Mucosa of gallbladder (tissue), 1 donor: ENCODE results near the gene MAGI2. TPM values are rescaled to one million over a fixed set of nuclear protein-coding genes. Genes with fewer than 3 reads are reported as not detected.

Experiments
- DNase-seq: peaks from one replicate; pipeline ENCODE4 v3.0.0-alpha.2; 2020; ENCODE audit warnings: low spot score
- total RNA-seq: library from RNA; stranded (reverse); gene quantifications from one replicate; pipeline ENCODE4 v1.2.1, GENCODE V29; 2021
- donor health status: DM: no; HTN: no; CAD: no.

Gene MAGI2
- total RNA-seq, 1 donor from 2014 or later: 10.6 TPM

DNA sequence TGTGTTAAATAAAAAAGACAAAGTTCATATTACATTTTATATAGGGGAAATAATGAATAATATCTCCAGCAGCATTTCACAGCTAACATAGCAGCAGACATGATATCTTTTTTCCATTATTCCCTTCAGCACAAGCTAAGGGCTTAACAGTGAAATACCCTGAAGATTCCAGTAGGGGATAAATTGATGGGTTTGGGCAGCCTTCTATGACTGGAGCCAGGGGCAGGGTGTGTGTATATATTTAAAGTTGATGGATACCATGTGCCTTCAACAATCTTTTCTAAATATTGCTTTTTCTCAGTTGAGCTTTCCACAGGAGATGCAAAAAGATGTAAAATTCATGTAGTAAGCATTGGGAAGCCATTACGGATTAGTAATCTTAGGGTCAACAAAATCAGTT, 151.2 kb downstream of the MAGI2 start:
- DNase-seq: no peak

DNA sequence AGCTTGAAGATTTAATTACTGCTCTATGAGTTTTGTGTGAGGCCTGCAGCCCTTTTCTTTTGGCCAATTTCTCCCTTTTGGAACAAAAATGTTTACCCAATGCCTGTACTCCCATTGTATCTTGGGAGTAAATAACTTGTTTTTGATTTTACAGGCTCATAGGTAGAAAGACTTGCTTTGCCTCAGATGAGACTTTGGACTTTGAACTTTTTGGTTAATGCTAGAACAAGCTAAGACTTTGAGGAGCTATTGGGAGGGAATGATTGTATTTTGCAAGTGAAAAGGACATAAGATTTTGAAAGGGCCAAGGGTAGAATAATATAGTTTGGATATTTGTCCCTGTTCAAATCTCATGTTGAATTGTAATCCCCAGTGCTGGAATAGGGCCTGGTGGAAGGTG, 152.0 kb downstream of the MAGI2 start:
- no peak for DNase-seq

DNA sequence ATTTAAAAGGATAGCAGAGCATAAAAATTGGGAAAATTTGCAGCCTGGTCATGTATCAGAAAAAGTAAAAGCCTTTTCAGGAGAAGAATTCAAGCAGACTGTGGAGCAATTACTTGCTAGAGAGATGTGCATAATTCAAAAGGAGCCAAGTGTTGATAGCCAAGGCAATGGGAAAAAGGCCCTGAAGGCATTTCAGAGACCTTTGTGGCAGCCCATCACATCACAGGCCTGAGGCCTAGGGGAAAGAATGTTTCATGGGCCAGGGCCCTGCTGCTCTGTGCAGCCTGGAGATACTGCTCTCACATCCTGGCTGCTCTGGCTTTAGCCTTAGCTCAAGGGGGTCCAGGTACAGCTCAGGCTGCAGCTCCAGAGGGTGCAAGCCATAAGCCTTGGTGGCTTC, 152.9 kb downstream of the MAGI2 start:
- no peak for DNase-seq

DNA sequence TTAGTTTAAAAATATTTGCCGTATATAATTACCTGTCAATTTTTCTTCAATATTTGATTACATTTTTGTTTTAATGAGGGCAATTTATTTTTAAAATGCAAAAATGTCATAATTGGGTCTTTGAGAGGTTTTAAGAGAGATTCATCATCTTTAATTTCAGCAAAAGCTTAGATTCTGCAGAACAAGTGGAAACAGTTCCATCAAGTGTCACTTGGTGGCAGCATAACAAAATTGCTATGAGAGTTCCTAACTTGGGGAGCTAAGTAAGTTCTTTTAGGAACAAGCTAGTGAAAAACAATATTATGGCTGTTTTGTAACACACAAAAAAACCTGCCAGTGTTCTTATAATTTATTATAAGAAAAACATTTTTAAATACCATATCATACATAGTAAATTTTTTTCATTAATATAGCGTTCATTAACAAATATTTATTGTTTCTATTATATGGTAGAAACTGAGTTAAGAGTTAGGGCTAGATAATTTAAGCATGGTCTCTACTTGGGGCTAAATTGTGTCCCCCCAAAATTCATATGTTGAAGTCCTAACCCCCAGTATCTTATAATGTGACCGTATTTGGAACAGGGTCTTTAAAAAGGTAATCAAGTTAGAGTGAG, 155.2 kb downstream of the MAGI2 start:
- DNase-seq: peak; percentile 16

DNA sequence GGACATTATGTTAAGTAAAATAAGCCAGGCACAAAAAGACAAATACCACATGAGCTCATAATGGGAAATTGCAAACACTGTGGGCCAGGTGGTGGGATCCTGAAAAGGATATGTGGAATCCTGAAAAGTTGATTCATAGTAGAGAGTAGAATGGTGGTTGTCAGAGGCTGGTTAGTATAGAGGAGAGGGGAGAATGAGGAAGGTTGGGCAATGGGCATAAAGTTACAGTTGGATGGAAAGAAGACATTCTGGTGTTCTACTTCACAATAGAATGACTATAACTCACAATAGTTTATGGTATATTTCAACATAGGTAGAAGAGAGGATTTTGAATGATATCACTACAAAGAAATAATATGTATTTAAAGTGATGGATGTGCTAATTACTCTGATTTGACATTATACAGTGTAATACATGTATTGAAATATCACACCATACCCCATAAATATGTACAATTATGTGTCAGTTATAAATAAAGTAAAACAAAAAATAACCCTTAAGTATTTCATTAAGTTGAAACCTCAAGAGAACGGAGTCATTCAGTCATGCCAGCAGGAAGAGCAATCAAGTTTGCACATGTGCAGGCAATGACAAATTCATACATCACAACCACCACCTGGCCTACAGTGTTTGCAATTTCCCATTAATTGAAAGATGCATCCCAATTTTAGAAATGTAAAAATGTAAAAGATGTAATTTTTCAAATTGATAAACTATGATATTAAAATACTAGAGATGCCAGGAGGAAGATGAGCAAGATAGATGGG, 156.7 kb downstream of the MAGI2 start:
- DNase-seq: no peak

DNA sequence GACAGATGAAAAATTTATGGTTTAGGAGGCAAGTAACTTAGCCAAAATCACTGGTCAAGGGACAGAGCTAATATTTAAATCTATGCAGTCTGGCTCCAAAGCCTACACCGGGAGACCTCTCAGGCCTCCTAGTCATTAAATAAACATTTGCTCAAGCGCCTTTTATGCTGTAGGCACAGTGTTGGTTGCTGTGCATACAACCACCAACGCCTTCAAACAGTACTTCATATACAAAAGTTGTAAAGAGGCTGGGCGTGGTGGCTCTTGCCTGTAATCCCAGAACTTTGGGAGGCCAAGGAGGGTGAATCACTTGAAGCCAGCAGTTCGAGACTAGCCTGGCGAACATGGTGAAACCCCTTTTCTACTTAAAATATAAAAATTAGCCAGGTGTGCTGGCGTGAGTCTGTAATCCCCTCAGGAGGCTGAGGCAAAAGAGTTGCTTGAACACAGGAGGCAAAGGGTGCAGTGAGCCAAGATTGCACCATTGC, 159.8 kb downstream of the MAGI2 start:
- DNase-seq: no peak

DNA sequence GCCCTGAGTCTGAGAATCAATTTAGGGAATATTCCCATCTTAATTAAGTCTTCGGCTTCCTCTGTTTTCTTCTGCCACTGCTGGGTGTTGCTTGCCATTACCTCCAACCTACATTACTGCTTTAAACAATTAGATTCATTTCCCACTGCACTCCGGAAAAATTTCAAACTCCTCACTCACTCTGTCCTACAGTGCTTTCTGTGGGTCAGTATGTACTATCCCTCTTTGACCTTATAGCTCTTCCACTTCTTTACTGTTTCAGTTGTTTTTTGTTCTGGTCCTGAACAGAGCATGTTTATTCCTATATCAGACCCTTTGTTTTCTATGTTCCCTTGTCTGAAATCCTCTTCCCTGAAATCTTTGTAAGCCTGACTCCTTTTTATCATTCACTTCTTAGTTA, 160.6 kb downstream of the MAGI2 start:
- no peak for DNase-seq

DNA sequence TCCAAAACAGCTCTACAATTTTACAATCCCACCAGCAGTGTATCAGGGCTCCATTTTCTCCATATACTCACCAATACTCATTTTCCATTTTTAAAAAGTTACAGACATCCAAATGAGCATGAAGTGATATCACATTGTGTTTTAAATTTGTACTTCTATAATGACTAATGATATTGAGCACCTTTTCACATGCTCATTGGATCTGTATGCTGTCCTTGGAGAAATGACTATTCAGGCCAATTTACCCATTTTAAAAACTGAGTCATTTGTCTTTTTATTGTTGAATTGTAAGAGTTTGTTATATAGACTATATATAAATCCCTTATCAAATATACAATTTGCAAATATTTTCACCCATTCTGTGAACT, 162.0 kb downstream of the MAGI2 start:
- no peak for DNase-seq

DNA sequence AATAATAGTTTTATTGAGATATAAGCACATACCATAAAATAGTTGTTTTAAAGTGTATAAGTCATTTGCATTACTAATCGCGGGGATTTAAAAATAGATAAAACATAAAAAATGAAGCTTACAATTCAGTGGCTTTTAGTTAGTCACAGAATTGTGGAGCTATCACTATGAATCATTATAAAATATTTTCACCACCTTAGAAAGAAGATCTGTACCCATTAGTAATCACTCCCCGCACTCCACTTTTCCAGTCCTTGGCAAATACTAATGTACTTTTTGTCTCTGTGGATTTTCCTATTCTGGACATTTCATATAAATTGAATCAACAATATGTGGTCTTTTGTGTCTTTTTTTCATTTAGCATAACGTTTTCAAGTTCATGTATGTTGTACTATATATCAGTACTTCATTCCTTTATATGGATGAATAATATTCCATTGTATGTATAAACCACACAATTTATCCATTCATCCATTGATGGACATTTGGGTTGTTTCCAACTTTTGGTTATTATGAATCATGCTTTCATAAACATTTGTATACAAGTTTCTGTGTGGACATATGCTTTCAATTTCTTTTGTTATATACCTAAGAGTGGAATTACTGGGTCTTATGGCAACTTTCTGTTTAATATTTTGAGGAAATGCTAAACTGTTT, 162.5 kb downstream of the MAGI2 start:
- no peak for DNase-seq

DNA sequence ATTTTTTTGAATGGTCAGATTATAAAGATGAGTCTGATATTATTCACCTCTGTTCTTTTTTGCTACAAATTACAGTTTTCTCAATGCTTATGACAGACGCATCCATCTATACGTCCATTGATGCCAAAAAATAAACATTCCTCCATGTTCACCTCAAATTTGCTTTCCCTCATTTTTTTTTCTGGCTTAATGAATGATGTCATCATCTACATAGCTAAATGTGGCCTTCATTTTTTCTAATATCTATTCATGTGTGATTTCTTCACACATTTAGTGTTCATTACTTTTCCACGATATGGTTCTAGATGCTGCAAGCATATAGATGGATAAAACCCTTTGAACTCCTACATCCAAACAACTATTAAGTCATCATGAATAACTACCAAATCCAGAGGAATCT, 163.1 kb downstream of the MAGI2 start:
- no peak for DNase-seq

DNA sequence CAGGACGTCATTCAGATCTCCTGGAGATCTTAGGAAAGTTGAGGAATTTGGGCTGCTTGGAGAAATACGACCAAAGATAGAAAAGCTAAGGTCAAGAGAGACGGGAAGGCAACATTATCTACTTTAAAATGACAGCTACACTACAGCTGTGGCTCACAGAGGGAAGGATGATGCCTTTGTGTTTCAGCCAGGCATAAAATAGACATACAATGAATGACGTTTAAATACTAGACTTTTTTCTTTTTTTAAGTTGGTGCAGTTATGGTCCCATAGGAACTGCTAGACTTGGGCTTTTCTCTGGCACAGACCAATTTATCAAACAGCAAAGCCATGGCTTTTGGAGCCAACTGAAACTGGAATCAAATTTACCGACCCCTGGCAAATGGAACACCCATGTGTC, 164.8 kb downstream of the MAGI2 start:
- DNase-seq: no peak

DNA sequence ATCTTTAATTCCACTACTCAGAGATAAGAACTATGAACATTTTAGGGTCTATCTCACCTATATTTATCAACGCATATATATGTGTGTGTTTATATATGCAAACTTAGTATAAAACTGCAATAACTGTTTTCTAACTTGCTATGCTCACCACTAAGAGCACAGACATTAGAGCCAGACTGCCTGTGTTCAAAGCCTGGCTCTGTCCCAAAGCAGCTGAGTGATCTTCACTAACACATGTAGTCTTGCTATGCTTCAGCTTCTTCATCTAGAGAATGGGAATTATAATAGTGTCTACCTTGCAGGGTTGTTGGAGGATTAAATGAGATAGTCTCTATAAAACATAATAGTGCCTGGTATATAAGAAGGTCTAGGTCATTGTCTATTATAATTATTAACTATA, 165.5 kb downstream of the MAGI2 start:
- DNase-seq: no peak

DNA sequence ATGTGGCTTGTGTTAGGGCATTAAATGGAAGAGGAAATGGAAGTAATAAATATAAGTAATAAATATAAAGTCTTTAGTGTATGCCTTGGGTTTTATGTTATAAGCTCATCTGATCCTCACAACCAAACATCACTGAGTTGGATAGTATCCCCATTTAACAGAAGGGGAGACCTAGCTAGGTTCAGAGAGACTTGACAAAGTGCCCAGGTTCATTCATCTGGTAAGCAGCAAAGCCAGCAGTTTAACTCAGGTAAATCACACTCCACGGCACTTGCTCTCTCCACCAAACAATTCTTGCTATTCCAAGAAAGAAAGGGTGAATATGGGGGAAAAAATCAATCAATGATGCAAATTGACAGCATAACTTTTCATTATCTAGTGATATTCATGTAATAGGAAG, 167.3 kb downstream of the MAGI2 start:
- no peak for DNase-seq

DNA sequence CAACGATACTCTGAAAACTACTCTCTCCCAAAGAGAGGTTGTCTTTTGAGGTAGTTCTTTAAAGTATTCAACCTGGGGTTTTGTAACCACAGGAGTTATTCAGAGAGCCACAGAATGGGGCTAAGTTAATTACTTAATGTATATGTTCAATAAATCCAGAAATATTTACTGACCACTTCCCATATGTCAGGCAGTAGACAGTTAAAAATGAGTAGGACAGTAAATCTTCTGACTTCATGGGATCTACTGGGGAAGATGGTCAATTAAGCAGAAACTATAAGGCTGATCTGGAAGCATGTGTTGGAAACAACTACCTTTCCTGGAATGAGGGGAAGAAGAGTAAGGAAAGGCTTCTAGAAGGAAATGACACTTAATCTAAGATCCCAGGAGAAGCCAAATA, 167.7 kb downstream of the MAGI2 start:
- DNase-seq: no peak

DNA sequence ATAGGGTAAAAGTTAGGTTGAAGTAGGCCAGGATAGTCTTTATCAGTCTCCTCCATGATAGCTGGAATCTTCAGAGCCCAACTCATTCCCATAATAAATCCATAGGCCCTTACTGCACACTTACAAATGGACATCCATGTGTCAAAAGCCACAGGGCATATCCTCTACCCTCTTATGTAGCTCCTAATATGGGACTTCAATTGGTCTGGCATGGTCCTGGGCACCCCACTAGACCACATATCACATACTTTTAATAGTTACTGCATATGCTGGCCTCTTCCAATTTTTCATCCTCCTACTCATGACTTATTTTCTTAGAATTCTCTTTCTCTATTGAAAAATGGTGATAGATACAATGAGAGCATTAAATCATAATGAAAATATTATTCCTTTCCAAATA, 169.3 kb downstream of the MAGI2 start:
- no peak for DNase-seq

DNA sequence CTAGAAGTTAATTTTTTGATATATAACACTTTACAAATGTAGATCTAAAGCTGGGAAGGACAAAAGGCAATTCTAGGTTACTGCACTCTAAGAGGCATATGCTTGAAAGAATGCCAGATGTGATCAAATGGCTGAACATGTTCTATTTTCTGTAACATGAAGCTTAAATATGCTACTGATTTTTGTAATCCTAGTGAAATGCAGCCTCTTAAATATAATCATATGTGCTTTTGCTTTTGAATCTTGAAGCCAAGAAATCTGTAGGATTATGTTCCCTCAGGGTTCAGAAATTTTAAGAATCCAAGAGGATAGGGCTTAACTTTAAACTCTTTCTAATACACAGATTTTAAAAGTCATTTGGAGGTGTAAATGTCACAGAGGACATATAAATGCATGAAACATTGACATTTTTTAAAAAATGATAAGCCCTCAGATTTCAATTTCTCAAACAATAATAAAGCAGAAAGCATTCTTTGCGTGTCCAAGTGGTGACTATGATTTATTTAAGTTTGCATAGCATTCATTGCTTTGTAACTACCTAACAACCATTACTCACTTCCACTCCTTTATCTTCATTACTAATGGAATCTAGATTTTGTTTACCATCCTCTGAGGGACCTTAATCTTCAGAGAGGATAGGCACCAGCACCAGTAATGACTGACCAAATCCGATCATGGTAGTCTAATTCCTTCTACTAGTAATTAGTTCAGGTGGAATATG, 170.4 kb downstream of the MAGI2 start:
- DNase-seq: no peak

DNA sequence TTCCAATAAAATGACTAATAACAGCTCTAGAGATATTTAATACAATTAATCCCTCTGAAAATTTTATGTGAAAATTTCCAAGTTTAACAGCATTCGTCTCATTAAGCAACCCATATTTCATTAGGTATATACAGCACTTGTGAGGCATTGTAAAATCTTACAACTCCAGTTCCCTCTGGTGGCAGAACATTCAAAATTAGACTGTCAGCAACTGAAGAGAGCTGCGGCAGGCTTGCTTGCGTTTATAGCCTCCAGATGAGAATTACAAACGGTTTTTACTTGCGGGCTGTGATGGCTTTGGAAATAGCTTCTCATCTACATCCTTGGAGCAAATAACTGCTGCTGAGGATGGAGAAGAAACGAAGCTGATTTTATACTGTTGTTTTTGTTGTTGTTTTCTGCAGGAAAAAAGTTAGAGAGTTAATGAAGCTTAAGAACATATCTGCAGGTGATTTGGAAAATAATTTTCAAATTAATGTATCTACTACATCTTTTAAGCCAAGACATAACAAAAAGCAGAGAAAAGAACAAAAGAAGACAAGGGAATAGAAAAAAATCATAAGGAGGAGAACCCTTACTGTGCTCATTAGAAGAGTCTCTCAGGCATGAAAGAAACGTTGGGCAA, 171.3 kb downstream of the MAGI2 start:
- DNase-seq: peak; percentile 31

DNA sequence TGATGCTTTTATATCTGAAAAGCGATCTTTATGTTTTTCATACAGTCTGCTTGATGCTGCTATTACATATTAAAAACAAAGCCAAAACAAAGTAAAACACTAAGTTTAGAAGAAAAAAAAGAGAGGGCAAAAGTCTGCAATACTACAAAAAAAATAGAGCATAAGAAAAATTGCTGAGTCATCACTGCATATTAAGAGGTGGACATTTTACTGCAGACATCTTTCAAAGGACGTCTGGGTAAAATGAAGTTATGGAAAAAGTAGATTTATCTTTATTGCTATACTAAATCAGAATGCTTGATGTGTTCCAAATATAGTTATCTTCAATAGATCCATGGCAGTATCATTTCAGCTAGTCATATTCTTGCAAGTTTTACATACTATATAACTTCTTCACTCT, 172.0 kb downstream of the MAGI2 start:
- DNase-seq: no peak

DNA sequence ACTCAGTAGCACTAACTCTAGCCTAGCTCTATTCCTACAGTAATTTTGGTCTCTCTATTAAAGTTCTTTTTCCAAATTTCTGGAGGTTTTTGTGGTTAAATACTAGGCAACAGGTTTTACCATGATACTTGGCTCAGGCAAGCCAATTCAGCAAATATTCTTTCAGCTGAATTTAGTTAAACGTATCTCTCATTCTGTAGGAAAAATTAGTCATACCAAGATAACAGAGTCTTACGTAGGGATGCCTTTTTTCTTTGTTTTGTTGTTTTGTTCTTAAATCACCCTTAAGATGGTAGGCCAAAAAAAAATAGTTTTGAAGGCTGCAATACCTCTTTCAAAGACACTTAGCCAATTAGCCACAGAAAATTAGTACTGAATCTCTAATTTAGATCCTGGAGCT, 180.5 kb downstream of the MAGI2 start:
- no peak for DNase-seq

DNA sequence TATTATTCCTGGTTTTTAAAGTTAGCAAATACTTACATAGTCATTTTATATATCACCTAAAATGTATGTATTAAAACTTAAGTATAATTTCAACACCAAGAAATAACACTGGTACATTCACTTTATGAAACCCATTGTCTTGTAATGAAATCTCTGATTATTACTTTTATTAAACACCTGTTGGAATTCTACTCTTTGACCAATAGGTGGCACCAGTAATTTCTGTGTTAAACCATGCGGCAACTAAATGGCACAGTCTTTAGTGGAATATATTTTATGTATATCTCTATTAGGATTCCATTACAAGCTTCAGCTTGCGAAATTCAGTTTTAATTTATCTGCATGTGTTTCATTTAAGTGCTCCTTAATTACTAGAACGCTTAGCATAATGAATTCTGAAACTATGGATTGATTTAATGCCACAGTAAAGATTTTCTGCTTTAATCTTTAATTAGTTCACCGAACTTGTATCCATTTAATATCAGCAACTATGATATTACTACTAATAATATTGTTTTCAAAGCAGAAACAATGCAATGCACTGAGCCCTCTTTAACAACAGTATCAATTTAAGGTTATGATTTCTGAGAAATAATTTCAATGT, 181.3 kb downstream of the MAGI2 start:
- no peak for DNase-seq

DNA sequence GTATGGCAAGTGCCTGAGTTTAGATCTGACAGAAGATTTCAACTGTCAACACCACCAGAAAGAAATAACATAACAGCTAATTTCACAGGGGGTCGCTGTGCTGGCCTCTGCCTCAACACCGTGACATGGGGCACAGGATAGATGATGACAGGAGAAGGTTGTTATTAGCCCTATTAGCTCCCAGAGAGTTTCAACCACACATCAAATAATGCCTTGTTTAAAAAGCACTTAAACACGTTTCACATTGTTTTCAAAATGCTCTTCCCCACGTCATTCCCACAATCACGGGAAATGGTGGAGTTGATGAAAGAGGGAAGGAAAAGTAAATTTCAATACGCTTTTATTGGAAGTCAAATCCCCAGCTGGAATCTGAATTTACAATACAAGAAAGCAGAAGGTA, 184.7 kb downstream of the MAGI2 start:
- no peak for DNase-seq

DNA sequence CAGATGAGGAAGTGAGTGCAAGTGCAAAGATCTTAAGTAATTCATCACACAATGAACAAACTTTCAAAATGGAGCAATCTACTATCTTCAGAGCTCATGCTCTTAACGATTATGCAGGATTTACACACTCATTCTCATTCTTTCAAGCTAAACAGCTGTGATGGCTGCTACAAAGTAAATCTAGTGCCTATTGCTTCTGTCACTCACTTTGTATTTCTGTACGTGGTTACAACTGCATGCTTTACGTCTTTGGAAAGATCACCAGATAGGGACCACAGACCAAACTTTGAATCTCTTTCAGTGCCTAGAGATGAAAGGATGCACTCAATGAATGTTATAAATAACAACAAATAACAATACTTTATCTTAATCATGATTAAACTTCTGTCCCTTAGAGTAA, 194.6 kb downstream of the MAGI2 start:
- DNase-seq: no peak
